Endothelial cell of umbilical vein (primary cell): ENCODE measurements around the gene EFEMP1. TPM values are rescaled to one million over a fixed set of nuclear protein-coding genes. Genes with fewer than 3 reads are reported as not detected.

ENCODE experiments used
- BruUV-seq: library from RNA; stranded (reverse); fragments of 400-500 nt; replicated peaks from 2 replicates; lab custom pipeline; 2021; lab: Mats Ljungman, UMichigan
- CTCF ChIA-PET: fragments of 300-600, 350-600 bp; sonication (Branson Sonifier 250); formaldehyde crosslinking; loops from one replicate; lab custom pipeline; 2021; ENCODE audit warnings: antibody characterized with exemption, inconsistent platforms; lab: Charles Lee
- POLR2A ChIA-PET: fragments of 300-600, 350-600 bp; sonication (Branson Sonifier 250); formaldehyde crosslinking; loops from one replicate; lab custom pipeline; 2021; ENCODE audit warnings: antibody characterized with exemption, inconsistent platforms; lab: Charles Lee
- DNase-seq: peaks from one replicate; pipeline ENCODE4 v3.0.0-alpha.2; 2011; ENCODE audit warnings: low read depth, low spot score
- FAIRE-seq: peaks from 2 replicates; lab custom pipeline; 2011; peaks lifted over from hg19 to GRCh38; lab: Jason Lieb, UNC
- H2AFZ ChIP-seq: 2 replicates; pipeline ENCODE4 v1.6.0; 2012; ENCODE audit warnings: low read depth, low read length, control low read depth, inconsistent platforms
- H3K27ac ChIP-seq: 2 replicates; pipeline ENCODE4 v1.5.1; 2011; ENCODE audit warnings: low read depth, mild to moderate bottlenecking, control low read depth, low read length, moderate library complexity; ENCODE audit not compliant: insufficient read depth
- H3K27me3 ChIP-seq, 2 experiments: 2 replicates each; pipeline versions ENCODE4 v1.6.0 to v1.6.1; 2011; ENCODE audit warnings: low read length in 2 of 2, mixed read lengths in 1 of 2; ENCODE audit not compliant: control insufficient read depth in 2 of 2, insufficient read depth in 2 of 2
- H3K36me3 ChIP-seq, 2 experiments: 2 replicates in 1 of 2; 3 replicates in 1 of 2; pipeline ENCODE4 v1.5.1; 2011; ENCODE audit warnings: low read length in 2 of 2, mild to moderate bottlenecking in 1 of 2, moderate library complexity in 1 of 2; ENCODE audit not compliant: control insufficient read depth in 2 of 2, insufficient read depth in 2 of 2; ENCODE audit errors: extremely low read depth in 1 of 2
- H3K4me1 ChIP-seq: 3 replicates; pipeline ENCODE4 v1.5.1; 2011; ENCODE audit warnings: mild to moderate bottlenecking, low read length; ENCODE audit not compliant: control insufficient read depth, insufficient read depth; ENCODE audit errors: extremely low read depth
- H3K4me2 ChIP-seq: 2 replicates; pipeline ENCODE4 v1.6.1; 2011; ENCODE audit warnings: low read length, control low read depth, mixed read lengths; ENCODE audit not compliant: insufficient read depth
- H3K4me3 ChIP-seq, 3 experiments: fragments of 200-600 bp in 1 of 3; sonication (generic), shearing (Covaris generic) in 1 of 3; replicated peaks in 1 of 3; 2 replicates each; pipeline ENCODE4 v1.5.1; 2011 to 2016; ENCODE audit warnings: control low read depth in 3 of 3, low read length in 3 of 3, mild to moderate bottlenecking in 2 of 3, inconsistent platforms in 1 of 3, low read depth in 1 of 3, moderate library complexity in 1 of 3; ENCODE audit not compliant: insufficient read depth in 1 of 3
- H3K79me2 ChIP-seq: 2 replicates; pipeline ENCODE4 v1.6.0; 2012; ENCODE audit warnings: low read length, inconsistent platforms; ENCODE audit not compliant: control insufficient read depth, insufficient read depth
- H3K9ac ChIP-seq: replicated peaks from 2 replicates; pipeline ENCODE3; 2011; ENCODE audit warnings: low read length, control low read depth; ENCODE audit not compliant: insufficient read depth; ENCODE audit errors: extremely low read depth
- H3K9me1 ChIP-seq: replicated peaks from 3 replicates; pipeline ENCODE4 v1.6.0; 2011; ENCODE audit warnings: mild to moderate bottlenecking, low read length; ENCODE audit not compliant: control insufficient read depth, insufficient read depth; ENCODE audit errors: extremely low read depth
- H3K9me3 ChIP-seq: replicated peaks from 2 replicates; pipeline ENCODE4 v1.5.1; 2012; ENCODE audit warnings: low read length, inconsistent platforms; ENCODE audit not compliant: control insufficient read depth, insufficient read depth
- H4K20me1 ChIP-seq: replicated peaks from 2 replicates; pipeline ENCODE3; 2011; ENCODE audit warnings: mild to moderate bottlenecking, low read length; ENCODE audit not compliant: control insufficient read depth, insufficient read depth; ENCODE audit errors: extremely low read depth
- CTCF ChIP-seq, 2 donors: IDR thresholded peaks; 1 replicate in 1 of 2; 2 replicates in 1 of 2; pipeline ENCODE4 v1.5.1; 2011; ENCODE audit warnings: low read length in 2 of 2, mild to moderate bottlenecking in 2 of 2, moderate library complexity in 2 of 2, control low read depth in 1 of 2, inconsistent platforms in 1 of 2, low read depth in 1 of 2; ENCODE audit not compliant: insufficient read depth in 1 of 2; ENCODE audit errors: extremely low read depth in 1 of 2
- EZH2 ChIP-seq: IDR thresholded peaks from 2 replicates; pipeline ENCODE4 v1.6.1; 2012; ENCODE audit warnings: borderline replicate concordance, low read depth, mild to moderate bottlenecking, moderate library complexity, low read length, inconsistent platforms; ENCODE audit not compliant: severe bottlenecking
- FOS ChIP-seq: IDR thresholded peaks from 2 replicates; pipeline ENCODE4 v1.6.1; 2011; ENCODE audit warnings: mild to moderate bottlenecking, low read length, moderate library complexity, borderline replicate concordance; ENCODE audit not compliant: insufficient read depth
- GATA2 ChIP-seq: IDR thresholded peaks from 2 replicates; pipeline ENCODE4 v1.7.0; 2011; ENCODE audit warnings: low read depth, mild to moderate bottlenecking, moderate library complexity, mixed read lengths, low read length; ENCODE audit not compliant: insufficient read length, insufficient read depth
- JUN ChIP-seq: IDR thresholded peaks from 2 replicates; pipeline ENCODE4 v1.6.1; 2011; ENCODE audit warnings: borderline replicate concordance, low read depth; ENCODE audit not compliant: insufficient read length, insufficient read depth
- MAX ChIP-seq: IDR thresholded peaks from 2 replicates; pipeline ENCODE4 v1.6.1; 2011; ENCODE audit not compliant: insufficient read depth, insufficient read length
- MYC ChIP-seq: IDR thresholded peaks from one replicate; pipeline ENCODE4 v1.6.1; 2011; ENCODE audit warnings: mild to moderate bottlenecking, low read depth, low read length
- POLR2A ChIP-seq: IDR thresholded peaks from 2 replicates; pipeline ENCODE4 v1.6.1; 2012; ENCODE audit warnings: low read depth, mild to moderate bottlenecking, control low read depth, low read length
- POLR2AphosphoS5 ChIP-seq: IDR thresholded peaks from 2 replicates; pipeline ENCODE4 v1.6.1; 2012; ENCODE audit warnings: low read depth, mild to moderate bottlenecking, control low read depth, low read length, moderate library complexity; ENCODE audit not compliant: insufficient read depth
- dilution Hi-C: fragments of 300-500 bp; cut with MboI; formaldehyde crosslinking; loops from one replicate; pipeline ENCODE4 v1.15.0; 2019; ENCODE audit warnings: low sequenced_read_pairs; ENCODE audit not compliant: extremely low pct_ligation_motif_present
- intact Hi-C: fragments of 100-400 bp; cut with micrococcal nuclease; formaldehyde crosslinking; loops from one replicate; pipeline ENCODE4 v1.10.0; 2022
- polyA plus RNA-seq, 4 experiments: library from polyadenylated mRNA; depleted of rRNA in 3 of 4; stranded (reverse) in 3 of 4; unstranded in 1 of 4; fragments of >200 nt; gene quantifications; 2 replicates each; pipeline versions ENCODE4 v1.2.1 to v1.2.3, GENCODE V29; 2011 to 2012; ENCODE audit warnings: missing spikeins in 1 of 4
- total RNA-seq: library from RNA; stranded (reverse); gene quantifications from 2 replicates; pipeline ENCODE4 v1.2.3, GENCODE V29; 2021

The EFEMP1 gene
- total and polyA plus RNA-seq, 2 donors (not counting 3 experiments of a cell fraction or from before 2014, with no cell fraction given) = 2,981 to 11,813 TPM

- no peak for TF ChIP-seq CTCF (IDR thresholded peaks at IDR 0.05; ENCODE audit: extremely low read depth in 1 of 2, insufficient read depth in 1 of 2, low read depth in 1 of 2, low read length in 2 of 2)
- dilution Hi-C loops = no loop called here
- POLR2A ChIA-PET = interaction anchor here (0.7 kb wide), 1 partner anchor 66 kb away, joined by 3 read pairs; no protein-coding TSS in a partner anchor
These were observed 2.7 kb upstream of the EFEMP1 start for GRCh38 chr2:55926246-55926645.

GRCh38 chr2:55923982-55924321 lies 370 bp upstream of the EFEMP1 start:
- peaks cover 55% of the 10 kb centered on the region for H3K79me2 ChIP-seq
- H3K36me3 ChIP-seq = peaks cover 14 to 26% of the 10 kb centered on the region in 2 experiments
- H3K9me3 ChIP-seq = no peaks in the 10 kb centered on the region
- H3K27me3 ChIP-seq = no peaks in the 10 kb centered on the region
- peak overlapping the region; percentile 94 for H3K4me2 ChIP-seq
- dilution Hi-C loops = no loop called here
- peaks cover 37% of the 10 kb centered on the region for H3K4me1 ChIP-seq
- ChIA-PET CTCF (interaction anchor here (0.6 to 1.9 kb wide), 11 partner anchors 10 to 152 kb away, joined by 3 to 25 read pairs (median 4); no protein-coding TSS in a partner anchor), POLR2A (interaction anchor here (0.7 to 2.0 kb wide), 9 partner anchors 10 to 89 kb away, joined by 3 to 30 read pairs (median 6); no protein-coding TSS in a partner anchor)
- H3K27ac ChIP-seq = peak overlapping the region; percentile 82
- no peak for FAIRE-seq
- H3K9me1 ChIP-seq = no peaks in the 10 kb centered on the region
- TSS peak; percentile 33 for BruUV-seq
- no peak for DNase-seq
- intact Hi-C loops = loop anchor here (1.0 to 5.0 kb wide), 7 partner anchors 37 to 208 kb away; no protein-coding TSS in a partner anchor
- H4K20me1 ChIP-seq = no peaks in the 10 kb centered on the region
- H2AFZ ChIP-seq = peak overlapping the region; percentile 87
- H3K9ac ChIP-seq = peak overlapping the region; percentile 98
- no peak for TF ChIP-seq GATA2
- no peak for TF ChIP-seq MAX
- no peak for TF ChIP-seq POLR2A
- no peak for TF ChIP-seq CTCF (IDR thresholded peaks at IDR 0.05; ENCODE audit: extremely low read depth in 1 of 2, insufficient read depth in 1 of 2, low read depth in 1 of 2, low read length in 2 of 2)
- no peak for TF ChIP-seq EZH2
- no peak for TF ChIP-seq FOS
- TF ChIP-seq JUN = no peak
- no peak for TF ChIP-seq MYC
- TF ChIP-seq POLR2AphosphoS5 = no peak
- peak overlapping the region; percentile 57 to 97 (median 91) for H3K4me3 ChIP-seq

More at GRCh38 chr2:55926246-55926645, 2.7 kb upstream of the EFEMP1 start:
- H3K79me2 ChIP-seq = peaks cover 32% of the 10 kb centered on the region
- no peak overlapping the region for H3K4me2 ChIP-seq
- H2AFZ ChIP-seq = no peak overlapping the region
- H3K9ac ChIP-seq = no peak overlapping the region
- no peak overlapping the region for H3K4me3 ChIP-seq
- no peaks in the 10 kb centered on the region for H3K9me3 ChIP-seq
- H3K27ac ChIP-seq = no peak overlapping the region
- H3K9me1 ChIP-seq = no peaks in the 10 kb centered on the region
- CTCF ChIA-PET = interaction anchor here (0.7 to 1.8 kb wide), 9 partner anchors 15 to 154 kb away, joined by 3 to 18 read pairs (median 4); no protein-coding TSS in a partner anchor
- H3K4me1 ChIP-seq = peaks cover 14% of the 10 kb centered on the region
- peaks cover 3 to 4% of the 10 kb centered on the region in 2 experiments for H3K36me3 ChIP-seq
- FAIRE-seq = no peak
- no peaks in the 10 kb centered on the region for H4K20me1 ChIP-seq
- DNase-seq = peak; percentile 12
- no TSS peak for BruUV-seq
- intact Hi-C loops = no loop called here
- H3K27me3 ChIP-seq = no peaks in the 10 kb centered on the region
